Colonic mucosa (tissue), 4 donors: ENCODE data around the gene CROCC2. TPM values are rescaled to one million over a fixed set of nuclear protein-coding genes. Genes with fewer than 3 reads are reported as not detected.

Experiments
- DNase-seq: peaks from one replicate; pipeline ENCODE4 v3.0.0-alpha.2; 2020
- H3K27ac ChIP-seq: fragments of 200-600 bp; one replicate; pipeline ENCODE4 v1.8.0; 2021
- H3K27me3 ChIP-seq: fragments of 200-600 bp; one replicate; pipeline ENCODE4 v1.8.0; 2021
- H3K36me3 ChIP-seq: fragments of 200-600 bp; one replicate; pipeline ENCODE4 v1.8.0; 2021
- H3K4me1 ChIP-seq: fragments of 200-600 bp; one replicate; pipeline ENCODE4 v1.8.0; 2021; ENCODE audit warnings: mild to moderate bottlenecking
- H3K4me3 ChIP-seq: fragments of 200-600 bp; one replicate; pipeline ENCODE4 v1.8.0; 2021
- H3K9ac ChIP-seq, 2 donors: one replicate each; pipeline ENCODE4 v1.7.0; 2013; ENCODE audit warnings: control low read depth in 2 of 2, low read depth in 2 of 2, low read length in 2 of 2
- H3K9me3 ChIP-seq: fragments of 200-600 bp; one replicate; pipeline ENCODE4 v1.8.0; 2021
- CTCF ChIP-seq: fragments of 200-600 bp; IDR thresholded peaks from one replicate; pipeline ENCODE4 v1.8.0; 2022; ENCODE audit warnings: antibody characterized with exemption, mild to moderate bottlenecking
- intact Hi-C: fragments of 100-400 bp; cut with DNase I; formaldehyde crosslinking; loops from one replicate; pipeline ENCODE4 v1.14.1; 2022
- total RNA-seq, 2 donors: library from RNA; stranded (reverse); fragmentation: NEBNext Ultra II Directional in 1 of 2; extraction: Animal tissue kit (Norgen Biotek cat#: 25700) in 1 of 2; gene quantifications; one replicate each; pipeline ENCODE4 v1.2.1, GENCODE V29; 2021
- donor health status: healthy.
- donor health status: DM: no; HTN: no; CAD: no.
- donor health status: DM: no; HTN: no; CAD: no.

Gene CROCC2
- total RNA-seq, 2 donors from 2014 or later: 0.05 TPM; not detected in 1

GRCh38 chr2:241014224-241014623 is 108.1 kb downstream of the CROCC2 start:
- Histone ChIP-seq H3K4me1 (peaks cover 7% of the 10 kb centered on the region), H3K9me3 (no peaks in the 10 kb centered on the region), H3K9ac (no peak overlapping the region), H3K27me3 (no peaks in the 10 kb centered on the region), H3K4me3 (no peak overlapping the region), H3K36me3 (no peaks in the 10 kb centered on the region), H3K27ac (no peak overlapping the region)
- intact Hi-C loops: no loop called here
- TF ChIP-seq CTCF: no peak
- no peak for DNase-seq

- H3K27ac ChIP-seq: no peak overlapping the region
- H3K9me3 ChIP-seq: no peaks in the 10 kb centered on the region
- no peaks in the 10 kb centered on the region for H3K27me3 ChIP-seq
- no peak for DNase-seq
- intact Hi-C loops: no loop called here
- TF ChIP-seq CTCF: no peak
- no peaks in the 10 kb centered on the region for H3K36me3 ChIP-seq
- H3K4me3 ChIP-seq: no peak overlapping the region
- no peak overlapping the region for H3K9ac ChIP-seq
- H3K4me1 ChIP-seq: peaks cover 7% of the 10 kb centered on the region
Measured at GRCh38 chr2:241014764-241015163, 108.6 kb downstream of the CROCC2 start.

- no peak for DNase-seq
- no peaks in the 10 kb centered on the region for H3K9me3 ChIP-seq
- no peaks in the 10 kb centered on the region for H3K36me3 ChIP-seq
- TF ChIP-seq CTCF: no peak
- H3K27me3 ChIP-seq: no peaks in the 10 kb centered on the region
- H3K4me1 ChIP-seq: peaks cover 2% of the 10 kb centered on the region
- H3K4me3 ChIP-seq: no peak overlapping the region
- no peak overlapping the region for H3K9ac ChIP-seq
- H3K27ac ChIP-seq: no peak overlapping the region
- intact Hi-C loops: no loop called here
Measured at GRCh38 chr2:241015439-241015838, 109.3 kb downstream of the CROCC2 start.

- intact Hi-C loops: no loop called here
- no peak for DNase-seq
- Histone ChIP-seq H3K27ac (no peak overlapping the region), H3K9ac (no peak overlapping the region), H3K4me3 (no peak overlapping the region), H3K36me3 (no peaks in the 10 kb centered on the region), H3K4me1 (no peaks in the 10 kb centered on the region), H3K27me3 (no peaks in the 10 kb centered on the region), H3K9me3 (no peaks in the 10 kb centered on the region)
- TF ChIP-seq CTCF: no peak
Measured at GRCh38 chr2:241017228-241017940, 111.2 kb downstream of the CROCC2 start.

GRCh38 chr2:241018051-241018891 is 112.1 kb downstream of the CROCC2 start:
- no peak for DNase-seq
- Histone ChIP-seq H3K27me3 (no peaks in the 10 kb centered on the region), H3K27ac (no peak overlapping the region), H3K9me3 (no peaks in the 10 kb centered on the region), H3K36me3 (no peaks in the 10 kb centered on the region), H3K9ac (no peak overlapping the region), H3K4me1 (no peaks in the 10 kb centered on the region), H3K4me3 (no peak overlapping the region)
- TF ChIP-seq CTCF: no peak
- intact Hi-C loops: no loop called here
